ENCODE measurements around the gene ZNF664. TPM values are rescaled to one million over a fixed set of nuclear protein-coding genes. Genes with fewer than 3 reads are reported as not detected.

Gene ZNF664
- total and polyA plus RNA-seq, 2 of the 4 experiments (the other 2 are of a cell fraction): 29.9 to 32.6 TPM

DNA sequence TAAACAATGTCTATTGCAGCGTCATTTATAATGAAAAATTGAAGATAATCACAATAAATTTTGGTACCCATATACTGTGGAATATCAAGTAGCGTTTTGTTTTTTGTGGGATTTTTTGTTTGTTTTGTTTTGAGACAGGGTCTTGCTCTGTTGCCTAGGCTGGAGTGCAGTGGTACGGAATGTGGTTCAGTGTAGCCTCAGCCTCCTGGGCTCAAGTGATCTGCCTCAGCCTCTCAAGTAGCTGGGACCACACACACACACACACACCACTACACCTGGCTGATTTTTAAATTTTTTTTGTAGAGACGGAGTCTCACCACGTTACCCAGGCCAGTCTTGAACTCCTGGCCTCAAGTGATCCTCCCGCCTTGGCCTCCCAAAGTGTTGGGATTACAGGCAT, 6.6 kb downstream of the ZNF664 start:
- Histone ChIP-seq H4K8ac (ENCODE audit: low read depth in 2 of 2, low read length in 2 of 2) (no peak overlapping the region), H2BK15ac (ENCODE audit: low read depth, low read length) (no peak overlapping the region), H3K27ac (ENCODE audit: insufficient read depth, low read length) (no peak overlapping the region), H3K9me3 (ENCODE audit: control insufficient read depth, insufficient read depth, low read length) (no peaks in the 10 kb centered on the region), H3K9ac (ENCODE audit: low read depth, low read length) (no peak overlapping the region), H3K9me1 (ENCODE audit: insufficient read depth, low read length) (no peaks in the 10 kb centered on the region), H3K14ac (replicated peaks; ENCODE audit: low read depth, low read length) (no peak overlapping the region), H2BK120ac (ENCODE audit: low read depth, low read length) (no peak overlapping the region), H3K36me3 (ENCODE audit: control insufficient read depth, insufficient read depth, low read length) (peaks cover 12% of the 10 kb centered on the region), H2BK5ac (ENCODE audit: low read depth, low read length, poor library complexity, severe bottlenecking) (no peak overlapping the region), H3K56ac (ENCODE audit: extremely low read depth, insufficient read depth, low read length) (no peak overlapping the region), H4K20me1 (ENCODE audit: insufficient read depth, low read length) (peaks cover 22% of the 10 kb centered on the region; the same call in 1 of the 2 replicates), H3K4me1 (ENCODE audit: control insufficient read depth, insufficient read depth, low read length) (no peaks in the 10 kb centered on the region), H3K27me3 (ENCODE audit: control insufficient read depth, insufficient read depth, low read length) (no peaks in the 10 kb centered on the region), H2BK20ac (ENCODE audit: low read depth, low read length) (no peak overlapping the region), H2AK5ac (ENCODE audit: low read depth, low read length) (no peak overlapping the region), H3K4ac (ENCODE audit: low read depth, low read length) (no peak overlapping the region), H4K91ac (ENCODE audit: insufficient read depth, low read depth, low read length) (no peak overlapping the region), H3K18ac (ENCODE audit: low read depth, low read length) (no peak overlapping the region), H2AK9ac (replicated peaks; ENCODE audit: low read depth, low read length, poor library complexity) (no peak overlapping the region), H3K23ac (ENCODE audit: low read depth, low read length) (no peak overlapping the region), H4K5ac (ENCODE audit: low read depth, low read length) (no peak overlapping the region), H3K4me3 (ENCODE audit: insufficient read depth, low read depth, low read length) (no peak overlapping the region), H2AFZ (replicated peaks; ENCODE audit: low read length, poor library complexity) (no peak overlapping the region), H3K4me2 (ENCODE audit: low read depth, low read length) (no peak overlapping the region), H3K79me1 (ENCODE audit: low read depth in 1 of 2, low read length in 2 of 2) (peaks cover 18 to 45% of the 10 kb centered on the region in 2 experiments)
- WGBS, 2 experiments (ENCODE audit: extremely low coverage in 2 of 2, insufficient read length in 1 of 2): no CpG with 5 or more reads among the region's 6 CpGs
- no TSS peak for BruUV-seq (replicated peaks)
- in situ Hi-C loops (cut with MboI; ENCODE audit: low sequenced_read_pairs) (loop anchor here (5.0 kb wide), 1 partner anchor 77 kb away; no protein-coding TSS in a partner anchor), dilution Hi-C loops (cut with HindIII; ENCODE audit: low sequenced_read_pairs, unreplicated experiment) (no loop called here), intact Hi-C loops (cut with micrococcal nuclease) (no loop called here)
- ChIA-PET CTCF (no interaction called here), POLR2A (ENCODE audit: unreplicated experiment) (no interaction called here)
- ATAC-seq (ENCODE audit: low read depth) (no peak), DNase-seq (no peak)
- TF ChIP-seq CEBPB (IDR thresholded peaks at IDR 0.05; ENCODE audit: low read depth, low read length) (no peak), SMC3 (IDR thresholded peaks at IDR 0.05; ENCODE audit: low read depth, low read length) (no peak), CHD1 (IDR thresholded peaks at IDR 0.05; ENCODE audit: low read depth, low read length) (no peak), RAD21 (IDR thresholded peaks at IDR 0.05; ENCODE audit: low read length) (no peak), NFE2L2 (IDR thresholded peaks at IDR 0.05; ENCODE audit: low read depth, low read length) (no peak), POLR2A (IDR thresholded peaks at IDR 0.05; ENCODE audit: low read depth, low read length) (no peak), MAFK (IDR thresholded peaks at IDR 0.05; ENCODE audit: low read depth, low read length) (no peak), BHLHE40 (IDR thresholded peaks at IDR 0.05; ENCODE audit: low read depth, low read length) (no peak)
- TF ChIP-seq, protein P1, sequence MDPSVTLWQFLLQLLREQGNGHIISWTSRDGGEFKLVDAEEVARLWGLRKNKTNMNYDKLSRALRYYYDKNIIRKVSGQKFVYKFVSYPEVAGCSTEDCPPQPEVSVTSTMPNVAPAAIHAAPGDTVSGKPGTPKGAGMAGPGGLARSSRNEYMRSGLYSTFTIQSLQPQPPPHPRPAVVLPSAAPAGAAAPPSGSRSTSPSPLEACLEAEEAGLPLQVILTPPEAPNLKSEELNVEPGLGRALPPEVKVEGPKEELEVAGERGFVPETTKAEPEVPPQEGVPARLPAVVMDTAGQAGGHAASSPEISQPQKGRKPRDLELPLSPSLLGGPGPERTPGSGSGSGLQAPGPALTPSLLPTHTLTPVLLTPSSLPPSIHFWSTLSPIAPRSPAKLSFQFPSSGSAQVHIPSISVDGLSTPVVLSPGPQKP (IDR thresholded peaks at IDR 0.05; ENCODE audit: borderline replicate concordance, low read depth, low read length): no peak
- TF ChIP-seq, protein P2, sequence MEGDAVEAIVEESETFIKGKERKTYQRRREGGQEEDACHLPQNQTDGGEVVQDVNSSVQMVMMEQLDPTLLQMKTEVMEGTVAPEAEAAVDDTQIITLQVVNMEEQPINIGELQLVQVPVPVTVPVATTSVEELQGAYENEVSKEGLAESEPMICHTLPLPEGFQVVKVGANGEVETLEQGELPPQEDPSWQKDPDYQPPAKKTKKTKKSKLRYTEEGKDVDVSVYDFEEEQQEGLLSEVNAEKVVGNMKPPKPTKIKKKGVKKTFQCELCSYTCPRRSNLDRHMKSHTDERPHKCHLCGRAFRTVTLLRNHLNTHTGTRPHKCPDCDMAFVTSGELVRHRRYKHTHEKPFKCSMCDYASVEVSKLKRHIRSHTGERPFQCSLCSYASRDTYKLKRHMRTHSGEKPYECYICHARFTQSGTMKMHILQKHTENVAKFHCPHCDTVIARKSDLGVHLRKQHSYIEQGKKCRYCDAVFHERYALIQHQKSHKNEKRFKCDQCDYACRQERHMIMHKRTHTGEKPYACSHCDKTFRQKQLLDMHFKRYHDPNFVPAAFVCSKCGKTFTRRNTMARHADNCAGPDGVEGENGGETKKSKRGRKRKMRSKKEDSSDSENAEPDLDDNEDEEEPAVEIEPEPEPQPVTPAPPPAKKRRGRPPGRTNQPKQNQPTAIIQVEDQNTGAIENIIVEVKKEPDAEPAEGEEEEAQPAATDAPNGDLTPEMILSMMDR (conservative IDR thresholded peaks at IDR 0.05; ENCODE audit: low read depth, low read length): no peak

All from IMR-90 (cell line).